Neuron (in vitro differentiated cells): Measurements from ENCODE around the gene EZR.

Source experiments
- H2AFZ ChIP-seq: one replicate; pipeline ENCODE4 v1.6.1; 2013; ENCODE audit warnings: low read depth, mild to moderate bottlenecking, inconsistent platforms, low read length, moderate library complexity
- H3K27me3 ChIP-seq: one replicate; pipeline ENCODE4 v1.6.1; 2013; ENCODE audit warnings: low read length; ENCODE audit not compliant: insufficient read depth
- H3K36me3 ChIP-seq: one replicate; pipeline ENCODE4 v1.6.1; 2013; ENCODE audit warnings: low read length; ENCODE audit not compliant: insufficient read depth
- H3K4me1 ChIP-seq: one replicate; pipeline ENCODE4 v1.6.1; 2013; ENCODE audit warnings: low read length; ENCODE audit not compliant: insufficient read depth
- H3K4me3 ChIP-seq: 2 replicates; pipeline ENCODE4 v1.5.1; 2013; ENCODE audit warnings: mild to moderate bottlenecking, low read length, moderate library complexity
- H3K9me3 ChIP-seq: one replicate; pipeline ENCODE4 v1.6.1; 2013; ENCODE audit warnings: low read length

EZR gene

GRCh38 chr6:158769771-158770432 is 49.3 kb downstream of the EZR start:
- Histone ChIP-seq H2AFZ (no peak overlapping the region), H3K9me3 (peaks cover 1% of the 10 kb centered on the region), H3K4me3 (no peak overlapping the region), H3K4me1 (no peaks in the 10 kb centered on the region), H3K36me3 (peaks cover 82% of the 10 kb centered on the region), H3K27me3 (no peaks in the 10 kb centered on the region)

GRCh38 chr6:158769234-158769770 is 49.9 kb downstream of the EZR start:
- Histone ChIP-seq H2AFZ (no peak overlapping the region), H3K4me1 (no peaks in the 10 kb centered on the region), H3K9me3 (peaks cover 1% of the 10 kb centered on the region), H3K27me3 (no peaks in the 10 kb centered on the region), H3K36me3 (peaks cover 80% of the 10 kb centered on the region), H3K4me3 (no peak overlapping the region)

GRCh38 chr6:158768436-158768835 is 50.7 kb downstream of the EZR start:
- no peak overlapping the region for H3K4me3 ChIP-seq
- no peaks in the 10 kb centered on the region for H3K4me1 ChIP-seq
- no peaks in the 10 kb centered on the region for H3K27me3 ChIP-seq
- no peak overlapping the region for H2AFZ ChIP-seq
- H3K9me3 ChIP-seq: peaks cover 1% of the 10 kb centered on the region
- H3K36me3 ChIP-seq: peaks cover 75% of the 10 kb centered on the region

GRCh38 chr6:158767709-158768108 is 51.5 kb downstream of the EZR start:
- Histone ChIP-seq H3K36me3 (peaks cover 72% of the 10 kb centered on the region), H2AFZ (no peak overlapping the region), H3K9me3 (peaks cover 1% of the 10 kb centered on the region), H3K4me3 (no peak overlapping the region), H3K27me3 (no peaks in the 10 kb centered on the region), H3K4me1 (no peaks in the 10 kb centered on the region)

- Histone ChIP-seq H3K36me3 (peaks cover 64% of the 10 kb centered on the region), H3K4me3 (no peak overlapping the region), H3K27me3 (no peaks in the 10 kb centered on the region), H3K4me1 (no peaks in the 10 kb centered on the region), H2AFZ (no peak overlapping the region), H3K9me3 (peaks cover 1% of the 10 kb centered on the region)
Measured at GRCh38 chr6:158766621-158767455, 52.3 kb downstream of the EZR start.

GRCh38 chr6:158765499-158766068 is 53.6 kb downstream of the EZR start:
- H3K4me3 ChIP-seq: no peak overlapping the region
- no peaks in the 10 kb centered on the region for H3K9me3 ChIP-seq
- no peak overlapping the region for H2AFZ ChIP-seq
- H3K36me3 ChIP-seq: peaks cover 51% of the 10 kb centered on the region
- H3K27me3 ChIP-seq: no peaks in the 10 kb centered on the region
- no peaks in the 10 kb centered on the region for H3K4me1 ChIP-seq

GRCh38 chr6:158764926-158765325 is 54.2 kb downstream of the EZR start:
- Histone ChIP-seq H2AFZ (no peak overlapping the region), H3K4me3 (no peak overlapping the region), H3K9me3 (no peaks in the 10 kb centered on the region), H3K27me3 (no peaks in the 10 kb centered on the region), H3K36me3 (peaks cover 45% of the 10 kb centered on the region), H3K4me1 (no peaks in the 10 kb centered on the region)

- Histone ChIP-seq H2AFZ (no peak overlapping the region), H3K4me3 (no peak overlapping the region), H3K4me1 (no peaks in the 10 kb centered on the region), H3K27me3 (no peaks in the 10 kb centered on the region), H3K36me3 (peaks cover 39% of the 10 kb centered on the region), H3K9me3 (no peaks in the 10 kb centered on the region)
Measured at GRCh38 chr6:158764183-158764849, 54.9 kb downstream of the EZR start.

GRCh38 chr6:158763434-158764182 is 55.6 kb downstream of the EZR start:
- H3K9me3 ChIP-seq: no peaks in the 10 kb centered on the region
- H3K4me3 ChIP-seq: no peak overlapping the region
- no peak overlapping the region for H2AFZ ChIP-seq
- no peaks in the 10 kb centered on the region for H3K27me3 ChIP-seq
- H3K4me1 ChIP-seq: no peaks in the 10 kb centered on the region
- peaks cover 32% of the 10 kb centered on the region for H3K36me3 ChIP-seq

- no peak overlapping the region for H2AFZ ChIP-seq
- no peaks in the 10 kb centered on the region for H3K9me3 ChIP-seq
- no peaks in the 10 kb centered on the region for H3K27me3 ChIP-seq
- H3K36me3 ChIP-seq: peaks cover 25% of the 10 kb centered on the region
- no peaks in the 10 kb centered on the region for H3K4me1 ChIP-seq
- no peak overlapping the region for H3K4me3 ChIP-seq
Measured at GRCh38 chr6:158762787-158763433, 56.3 kb downstream of the EZR start.

- H2AFZ ChIP-seq: no peak overlapping the region
- no peak overlapping the region for H3K4me3 ChIP-seq
- no peaks in the 10 kb centered on the region for H3K27me3 ChIP-seq
- no peaks in the 10 kb centered on the region for H3K9me3 ChIP-seq
- no peaks in the 10 kb centered on the region for H3K4me1 ChIP-seq
- H3K36me3 ChIP-seq: peaks cover 13% of the 10 kb centered on the region
Measured at GRCh38 chr6:158761746-158762145, 57.4 kb downstream of the EZR start.

GRCh38 chr6:158760618-158761250 is 58.4 kb downstream of the EZR start:
- peaks cover 6% of the 10 kb centered on the region for H3K36me3 ChIP-seq
- H3K4me3 ChIP-seq: no peak overlapping the region
- no peaks in the 10 kb centered on the region for H3K9me3 ChIP-seq
- no peaks in the 10 kb centered on the region for H3K27me3 ChIP-seq
- H2AFZ ChIP-seq: no peak overlapping the region
- no peaks in the 10 kb centered on the region for H3K4me1 ChIP-seq
